GM18858 (cell line): ENCODE data around the gene MYG1.
"Not testable (repeated sequence)": the region's sequence is repeated elsewhere in the genome, so short reads cannot be mapped to it uniquely, and the experiment has no call there.

Source experiments
- ATAC-seq: cut with Tn5 transposase; IDR thresholded peaks from one replicate; pipeline ENCODE4 v1.9.1; 2021; ENCODE audit not compliant: unreplicated experiment

MYG1 gene

GRCh38 chr12:53326460-53327185 lies 27.1 kb downstream of the MYG1 start:
- no peak for ATAC-seq

DNA sequence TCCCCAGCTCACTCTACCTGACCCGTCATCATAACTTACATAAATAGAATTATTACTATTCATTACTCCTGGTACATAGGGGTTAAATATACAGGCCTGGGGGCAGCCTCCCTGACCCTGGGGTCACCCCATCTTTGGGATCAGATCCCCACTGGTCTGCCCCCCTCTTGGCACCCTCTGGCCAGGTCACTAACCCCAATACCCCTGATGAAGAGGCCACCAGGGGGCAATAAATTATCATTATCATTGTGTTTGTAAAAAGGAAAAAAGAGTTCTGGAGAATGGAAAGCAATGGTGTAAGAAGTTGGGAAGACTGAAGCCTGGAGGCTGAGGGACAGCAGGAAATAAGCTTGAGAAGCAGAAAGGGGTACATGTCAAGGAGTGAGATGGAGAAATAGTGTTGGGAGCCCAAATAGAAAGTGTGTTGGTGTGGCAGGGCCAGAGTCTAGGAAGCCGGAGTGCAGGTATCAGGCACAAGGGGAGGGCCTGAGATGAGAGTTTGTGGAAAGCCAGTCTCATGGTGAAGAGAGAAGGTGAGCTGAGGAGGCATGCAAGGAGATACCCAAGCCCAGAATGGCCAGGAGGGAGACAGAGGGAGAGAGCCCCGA lies 28.0 kb downstream of the MYG1 start:
- ATAC-seq = no peak

- ATAC-seq = no peak
Observed at GRCh38 chr12:53328043-53328435, 28.5 kb downstream of the MYG1 start.

DNA sequence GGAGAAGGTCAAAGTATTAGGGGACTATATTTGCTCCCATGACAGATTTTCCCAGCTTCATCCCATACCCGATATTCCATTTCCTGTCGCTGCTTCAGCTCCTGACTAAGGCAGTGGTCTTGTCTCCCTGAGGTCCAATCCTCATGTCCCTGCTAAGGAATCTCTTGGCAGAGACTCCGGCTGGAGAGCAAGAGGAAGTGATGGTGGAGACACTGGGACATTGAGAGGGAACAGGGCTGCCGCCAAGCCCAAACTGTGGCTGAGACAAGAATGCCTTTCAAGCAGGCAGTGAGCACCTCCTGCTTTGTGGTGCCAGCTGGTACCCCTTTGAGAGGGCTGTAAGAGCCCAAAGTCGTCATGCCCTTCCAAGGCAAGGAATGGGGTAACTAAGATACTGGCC lies 31.2 kb downstream of the MYG1 start:
- ATAC-seq = no peak

DNA sequence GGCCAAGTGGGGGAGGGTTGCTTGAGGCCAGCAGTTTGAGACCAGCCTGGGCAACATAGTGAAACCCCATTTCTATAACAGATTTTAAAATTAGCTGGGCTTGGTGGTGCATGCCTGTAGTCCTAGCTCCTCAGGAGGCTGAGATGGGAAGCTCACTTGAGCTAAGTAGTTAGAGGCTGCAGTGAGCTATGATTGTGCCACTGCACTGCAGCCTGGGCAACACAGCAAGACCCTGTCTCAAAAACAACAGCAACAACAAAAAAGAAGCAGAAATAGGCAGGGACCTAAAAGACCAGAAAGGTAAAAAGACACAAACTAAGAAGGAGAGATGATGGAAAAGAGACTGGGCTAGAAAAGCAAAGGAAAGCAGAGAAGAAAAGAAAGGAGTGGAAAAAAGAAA lies 32.8 kb downstream of the MYG1 start:
- ATAC-seq = not testable (repeated sequence)

- ATAC-seq = no peak
Observed at GRCh38 chr12:53332744-53333143, 33.2 kb downstream of the MYG1 start.

GRCh38 chr12:53333289-53333688 lies 33.8 kb downstream of the MYG1 start:
- no peak for ATAC-seq

GRCh38 chr12:53333845-53334244 lies 34.4 kb downstream of the MYG1 start:
- ATAC-seq = no peak

GRCh38 chr12:53334822-53335221 lies 35.3 kb downstream of the MYG1 start:
- no peak for ATAC-seq

DNA sequence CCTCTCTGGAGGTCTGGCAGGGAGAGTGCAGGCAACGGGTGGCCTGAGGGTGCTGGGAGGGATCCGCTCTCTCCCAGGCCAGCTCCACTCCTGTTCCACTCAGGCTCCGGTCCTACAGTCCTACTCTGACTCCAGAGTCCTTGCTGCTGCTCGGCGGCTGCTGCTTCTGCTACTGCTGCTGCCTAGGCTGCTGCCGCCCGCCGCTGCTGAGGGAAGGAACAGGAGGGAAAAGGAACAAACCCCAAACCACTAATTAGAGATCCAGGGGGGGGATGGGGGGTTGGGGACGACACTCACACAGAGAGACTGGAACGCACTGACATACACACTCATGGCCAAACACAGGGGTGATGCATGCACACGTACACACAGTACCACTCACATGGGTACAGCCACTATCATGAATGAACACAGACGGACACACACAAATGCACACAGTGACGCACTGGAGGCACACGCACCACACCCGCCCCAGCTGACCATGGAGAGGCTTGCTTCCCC lies 36.7 kb downstream of the MYG1 start, which contains the start of gene SP7:
Gene SP7 (minus strand): TSS at position 174 of the 501 bp plus-strand sequence. CDS start 708 bp downstream, outside the sequence.
- no peak for ATAC-seq

- no peak for ATAC-seq
Observed at GRCh38 chr12:53338017-53338416, 38.5 kb downstream of the MYG1 start.

DNA sequence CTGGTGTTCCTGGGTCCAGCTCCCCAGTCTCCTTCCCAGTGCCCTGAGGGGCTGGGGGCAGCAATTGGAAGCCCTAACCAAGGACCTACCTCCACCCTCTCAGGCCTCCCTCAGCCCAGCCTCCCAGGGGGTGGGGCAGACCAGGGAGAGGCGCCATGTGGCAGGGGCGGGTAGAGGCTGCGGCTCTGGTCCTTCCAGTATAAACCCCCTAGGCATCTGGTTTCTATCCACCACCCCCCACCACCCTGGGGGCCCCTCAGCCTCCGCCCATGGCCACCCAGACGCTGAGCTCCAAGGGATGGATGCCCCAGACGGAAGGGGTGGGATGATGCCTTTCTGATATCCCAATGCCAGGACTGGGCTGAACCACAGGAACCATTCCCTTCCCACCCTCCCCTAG lies 39.4 kb downstream of the MYG1 start:
- no peak for ATAC-seq

DNA sequence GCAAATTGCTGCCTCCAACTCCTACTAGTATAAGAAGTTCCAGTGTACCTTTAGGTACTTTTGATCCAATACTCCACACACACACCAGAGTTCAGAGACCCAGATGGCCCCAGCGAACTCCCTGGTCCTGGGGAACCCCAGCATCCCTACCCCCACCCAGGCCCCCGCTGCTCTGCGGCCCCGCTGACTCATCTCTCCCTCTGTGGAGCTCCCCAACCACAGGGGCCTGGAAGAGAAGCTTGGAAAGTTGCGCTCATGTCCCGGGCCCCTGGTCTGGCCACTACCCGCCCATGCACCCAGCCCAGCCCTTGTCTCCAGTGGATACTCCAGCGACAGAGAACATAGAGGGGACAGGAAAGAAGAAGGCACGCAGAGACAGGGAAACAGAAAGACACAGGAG lies 40.9 kb downstream of the MYG1 start:
- no peak for ATAC-seq

DNA sequence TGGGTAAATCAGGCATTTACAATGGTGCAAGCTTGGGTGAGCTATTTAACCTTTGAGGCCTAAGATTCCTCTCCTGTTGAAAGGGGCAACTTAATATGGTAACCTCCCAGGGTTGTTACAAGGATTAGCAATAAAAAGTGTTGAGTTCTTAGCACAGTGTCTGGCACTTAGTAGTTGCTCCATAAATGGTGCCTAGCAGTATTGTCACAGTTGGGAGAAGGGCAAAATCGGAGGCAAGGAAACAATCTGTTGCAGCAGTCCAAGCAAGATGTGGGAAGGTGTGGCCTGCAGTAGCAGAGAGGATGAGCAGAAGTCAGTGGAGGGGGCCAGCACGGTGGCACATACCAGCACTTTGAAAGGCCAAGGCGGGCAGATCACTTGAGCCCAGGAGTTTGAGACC lies 44.0 kb downstream of the MYG1 start:
- no peak for ATAC-seq

- no peak for ATAC-seq
Observed at GRCh38 chr12:53343969-53344368, 44.5 kb downstream of the MYG1 start.

DNA sequence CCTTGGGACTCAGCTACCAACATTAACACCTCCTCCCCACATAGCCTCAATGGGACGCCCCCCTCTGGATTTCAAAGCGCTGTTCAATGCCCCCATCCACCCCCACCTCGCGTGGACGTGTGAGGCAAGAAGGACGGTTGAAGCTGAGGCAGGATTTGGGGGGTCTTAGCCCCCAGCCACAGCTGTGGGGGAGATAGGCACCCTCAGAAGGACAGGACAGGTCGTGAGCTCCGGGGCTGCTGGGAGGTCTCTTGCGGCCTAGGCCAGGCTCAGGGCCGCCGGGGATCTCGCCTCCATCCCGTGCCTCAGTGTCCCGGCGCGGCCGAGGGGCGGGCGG lies 45.0 kb downstream of the MYG1 start:
- no peak for ATAC-seq

DNA sequence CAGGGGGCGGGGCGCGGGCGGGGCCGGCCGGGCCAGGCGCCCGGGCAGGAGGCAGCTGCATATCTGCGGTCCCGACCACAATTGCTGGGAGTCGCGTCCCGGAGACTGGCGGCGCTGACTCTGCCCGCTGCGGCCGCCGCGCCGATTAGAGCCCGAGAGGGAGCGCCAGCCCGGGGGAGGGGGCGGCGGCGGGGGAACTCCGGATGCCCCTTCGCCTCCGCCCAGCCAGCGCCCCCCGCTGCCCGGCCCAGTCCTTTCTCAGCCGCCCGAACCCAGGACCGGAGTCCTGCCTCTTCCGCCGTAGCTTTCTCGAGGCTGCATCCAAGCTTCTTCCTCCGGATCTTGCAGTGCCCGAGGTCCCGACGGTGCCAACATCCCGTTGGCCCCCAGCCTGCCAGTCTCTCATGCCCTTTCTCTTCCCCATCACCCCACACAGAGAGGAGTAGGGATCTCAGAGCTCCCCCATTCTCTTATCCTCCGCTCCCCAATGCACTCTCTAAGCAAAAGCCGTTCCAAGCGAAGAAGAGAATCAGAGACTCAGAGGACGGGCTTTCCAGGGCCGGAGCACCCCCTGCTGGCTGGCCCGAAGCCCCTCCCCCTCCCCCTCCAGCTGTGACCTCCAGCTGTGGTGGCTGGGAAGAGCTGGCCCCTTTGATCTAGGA lies 45.5 kb downstream of the MYG1 start:
- no peak for ATAC-seq

DNA sequence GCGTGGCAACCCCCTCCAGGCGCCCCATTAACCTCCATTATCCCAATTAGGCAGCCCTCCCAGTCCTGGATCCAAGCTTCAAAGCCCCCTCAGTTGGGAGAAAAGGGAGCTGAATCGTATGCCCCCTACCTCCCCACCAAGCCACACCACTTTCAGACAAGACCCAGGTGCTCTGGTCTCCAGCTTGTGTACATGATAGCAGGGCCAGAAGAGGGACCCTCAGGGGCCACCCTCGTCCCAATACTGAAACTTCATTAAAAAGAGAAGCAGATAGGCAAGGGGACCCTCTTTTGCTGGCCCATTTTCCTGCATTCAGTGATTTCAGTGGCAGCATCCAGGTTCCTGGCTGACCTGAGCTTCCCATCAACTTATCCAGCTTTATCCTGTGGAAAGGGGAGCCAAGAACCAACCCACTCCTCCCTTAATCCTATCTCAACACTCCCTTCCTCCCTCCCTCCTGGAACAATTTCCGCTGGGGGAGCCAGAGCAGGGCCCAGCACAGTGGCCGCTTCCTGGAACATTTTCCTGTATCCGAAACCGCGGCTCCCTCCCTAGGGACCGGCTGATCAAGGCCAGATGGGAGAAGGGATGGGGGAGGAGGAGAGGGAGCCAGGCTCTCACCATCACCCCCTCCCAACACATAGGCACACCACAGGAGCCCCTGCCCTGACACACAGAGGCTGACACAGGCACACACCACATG lies 46.1 kb downstream of the MYG1 start:
- no peak for ATAC-seq

GRCh38 chr12:53346491-53346890 lies 47.0 kb downstream of the MYG1 start:
- ATAC-seq = no peak

DNA sequence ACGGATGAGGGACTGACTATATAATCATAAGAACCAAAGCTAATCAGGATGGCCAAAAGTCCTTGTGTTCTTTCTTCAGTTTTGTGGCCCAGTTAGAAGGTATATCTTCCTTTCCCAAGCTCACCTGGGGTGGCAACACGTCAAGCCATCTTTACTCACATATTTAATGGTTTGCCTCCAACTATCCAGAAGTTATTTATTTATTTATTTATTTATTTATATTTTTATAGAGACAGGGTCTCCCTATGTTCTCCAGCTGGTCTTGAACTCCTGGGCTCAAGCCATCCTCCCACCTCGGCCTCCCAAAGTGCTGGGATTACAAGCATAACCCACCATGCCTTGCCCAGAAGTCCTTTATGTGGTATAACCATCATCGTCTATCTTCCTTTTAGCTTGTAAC lies 48.4 kb downstream of the MYG1 start:
- no peak for ATAC-seq
